ES-I3 (cell line): ENCODE measurements around the gene GPR35.

Source experiments
- H3K36me3 ChIP-seq: 2 replicates; pipeline ENCODE4 v1.6.1; 2013; ENCODE audit warnings: mild to moderate bottlenecking, low read length, control low read depth, moderate library complexity; ENCODE audit not compliant: insufficient read depth
- H3K4me1 ChIP-seq: 2 replicates; pipeline ENCODE4 v1.6.1; 2013; ENCODE audit warnings: mild to moderate bottlenecking, control low read depth, low read length; ENCODE audit not compliant: insufficient read depth
- H3K9ac ChIP-seq: 2 replicates; pipeline ENCODE4 v1.6.1; 2013; ENCODE audit warnings: low read depth, mild to moderate bottlenecking, low read length, moderate library complexity
- H3K9me3 ChIP-seq: 2 replicates; pipeline ENCODE4 v1.6.1; 2013; ENCODE audit warnings: mild to moderate bottlenecking, low read length, moderate library complexity; ENCODE audit not compliant: control insufficient read depth, insufficient read depth

The GPR35 gene

DNA sequence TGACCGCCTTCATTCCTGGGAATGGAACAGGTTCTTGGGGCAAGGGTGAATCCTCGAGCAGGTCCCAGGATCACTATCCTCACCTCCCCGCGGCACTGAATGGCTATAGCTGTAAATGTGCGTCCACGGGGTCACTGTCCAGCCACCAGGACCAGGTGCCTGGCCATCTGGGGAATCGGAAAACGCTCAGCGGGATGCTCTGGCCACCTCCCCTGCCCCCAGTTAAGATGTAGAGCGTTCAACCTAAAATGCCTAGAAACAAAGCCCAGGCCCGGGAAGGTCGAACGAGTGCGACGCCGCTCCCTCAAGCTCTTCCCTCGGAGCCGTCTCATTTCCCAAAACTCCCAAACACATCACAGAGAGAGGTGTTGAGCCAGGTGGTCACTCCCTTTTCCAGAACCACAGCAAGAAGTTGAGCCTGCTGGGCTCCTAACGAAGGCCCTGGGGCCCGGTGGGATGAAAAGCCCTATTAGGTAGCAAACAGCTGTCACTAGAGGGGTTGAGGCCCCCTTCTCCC, 39.5 kb upstream of the GPR35 start:
- Histone ChIP-seq H3K4me1 (peaks cover 22% of the 10 kb centered on the region), H3K9ac (peak overlapping the region; percentile 96), H3K9me3 (no peaks in the 10 kb centered on the region), H3K36me3 (no peaks in the 10 kb centered on the region)

DNA sequence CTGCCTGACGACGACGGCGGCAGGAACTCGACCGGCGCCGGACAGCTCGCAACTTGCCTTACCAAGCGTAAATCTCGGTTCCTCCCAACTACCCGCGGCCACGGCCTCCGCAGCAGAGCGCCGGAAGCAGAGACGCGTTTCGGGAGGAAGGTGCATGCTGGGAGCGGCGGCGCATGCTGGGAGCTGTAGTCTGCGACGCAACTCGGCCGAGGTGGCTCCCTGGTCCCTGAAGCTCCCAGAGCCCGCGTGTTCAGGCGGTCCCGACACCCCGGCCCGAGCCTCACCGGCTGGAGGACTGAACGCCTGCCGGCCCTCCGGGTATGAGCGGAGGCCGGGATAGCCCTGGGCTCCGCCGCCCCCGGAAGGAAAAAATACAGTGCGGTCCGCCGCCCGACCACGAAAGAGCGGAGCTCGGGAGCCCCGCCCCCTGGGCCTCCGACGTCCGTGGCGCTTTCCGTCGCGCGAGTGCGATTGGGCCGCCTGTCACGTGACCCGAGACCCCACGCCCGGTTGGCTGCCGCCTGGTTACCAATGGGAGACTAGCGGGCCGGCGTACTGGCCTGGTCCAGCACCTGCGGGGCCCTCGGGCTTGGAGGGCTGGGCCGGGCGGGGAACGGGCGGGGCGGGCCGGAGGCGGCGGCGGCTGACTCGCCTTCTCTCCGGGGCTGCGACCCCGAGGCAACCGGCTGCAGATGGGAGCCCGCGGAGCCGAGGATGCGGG, 38.9 kb upstream of the GPR35 start, which contains the start of gene CAPN10:
Gene CAPN10, plus strand, starts transcription at position 537 of the 721 bp plus-strand sequence. Its CDS starts 178 bp downstream, at position 715.
- Histone ChIP-seq H3K36me3 (no peaks in the 10 kb centered on the region), H3K9me3 (no peaks in the 10 kb centered on the region), H3K9ac (peak within 1 kb of the TSS; percentile 96), H3K4me1 (peaks cover 22% of the 10 kb centered on the region)

DNA sequence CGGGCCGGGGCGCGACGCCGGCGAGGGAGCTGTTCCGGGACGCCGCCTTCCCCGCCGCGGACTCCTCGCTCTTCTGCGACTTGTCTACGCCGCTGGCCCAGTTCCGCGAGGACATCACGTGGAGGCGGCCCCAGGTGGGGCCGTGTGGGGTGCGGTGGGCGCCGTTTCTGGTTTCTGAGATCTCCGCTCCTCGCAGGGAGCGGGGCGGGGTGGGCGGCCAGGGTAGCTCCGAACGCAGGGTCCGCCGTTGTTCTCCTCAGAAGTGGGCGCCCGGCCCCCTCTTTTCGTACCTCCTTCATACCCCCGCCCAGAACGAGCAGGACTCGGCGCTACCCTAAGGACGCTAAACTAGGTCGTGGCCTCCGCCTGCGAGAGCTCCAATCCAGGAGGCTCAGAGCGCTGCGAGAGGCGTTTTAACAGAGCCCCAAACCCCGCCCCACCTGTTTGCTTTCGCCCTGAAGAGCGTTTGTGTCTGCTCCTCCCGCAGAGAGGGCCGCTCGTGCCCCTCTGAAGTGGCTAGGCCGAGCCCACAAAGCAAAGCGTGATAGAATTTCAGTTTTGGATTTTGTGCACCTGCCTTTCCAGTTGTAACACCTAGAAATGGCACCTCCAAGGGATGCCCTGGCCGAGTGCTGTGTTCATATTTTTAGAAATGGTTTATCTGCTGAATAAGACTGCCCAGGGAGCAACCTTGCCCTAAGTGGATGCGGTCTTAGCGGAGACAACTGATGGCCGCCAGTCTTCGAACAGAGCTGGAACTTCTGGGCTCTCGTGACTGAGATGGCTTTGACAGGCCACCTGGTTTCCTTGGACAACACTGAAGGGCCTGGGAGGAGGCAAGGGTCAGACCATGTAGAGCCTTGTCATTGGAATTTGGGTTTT, 38.1 kb upstream of the GPR35 start:
- Histone ChIP-seq H3K4me1 (peaks cover 19% of the 10 kb centered on the region), H3K9me3 (no peaks in the 10 kb centered on the region), H3K9ac (peak overlapping the region; percentile 96), H3K36me3 (no peaks in the 10 kb centered on the region; the same call in 1 of the 2 replicates)

DNA sequence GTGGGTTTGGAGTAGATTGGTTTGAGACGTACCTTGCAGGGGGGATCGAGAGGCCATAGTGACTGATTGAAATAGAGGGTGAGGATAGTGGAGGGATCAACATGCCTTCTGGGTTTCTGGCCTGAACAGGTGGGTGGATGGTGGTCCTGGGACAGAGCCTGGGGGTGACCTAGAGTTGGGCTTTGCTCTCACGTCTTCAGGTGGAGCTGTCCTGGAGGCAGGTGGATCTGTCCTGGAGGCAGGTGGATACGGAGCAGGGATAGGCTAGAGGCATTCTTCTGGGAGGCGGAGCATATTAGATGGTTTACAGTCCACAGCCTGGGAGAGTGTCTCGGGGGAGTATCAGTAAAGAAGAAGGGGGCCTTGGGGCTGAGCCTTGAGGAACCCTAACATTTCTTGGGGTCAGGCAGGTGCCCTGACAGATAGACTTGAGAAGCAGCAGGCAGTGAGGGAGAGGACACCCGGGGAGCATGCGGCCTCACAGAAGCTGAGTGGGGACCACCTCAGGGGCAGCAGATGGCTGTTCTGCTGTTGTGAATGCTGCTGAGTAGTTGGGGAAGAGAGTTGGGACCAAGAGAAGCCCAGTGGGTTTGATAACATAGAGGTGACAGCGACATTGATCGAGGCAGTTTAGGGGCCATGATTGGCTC, 37.1 kb upstream of the GPR35 start:
- Histone ChIP-seq H3K36me3 (no peaks in the 10 kb centered on the region; the same call in 1 of the 2 replicates), H3K9me3 (no peaks in the 10 kb centered on the region), H3K9ac (peak overlapping the region; percentile 96; the same call in 1 of the 2 replicates), H3K4me1 (peaks cover 11% of the 10 kb centered on the region; the same call in 1 of the 2 replicates)

DNA sequence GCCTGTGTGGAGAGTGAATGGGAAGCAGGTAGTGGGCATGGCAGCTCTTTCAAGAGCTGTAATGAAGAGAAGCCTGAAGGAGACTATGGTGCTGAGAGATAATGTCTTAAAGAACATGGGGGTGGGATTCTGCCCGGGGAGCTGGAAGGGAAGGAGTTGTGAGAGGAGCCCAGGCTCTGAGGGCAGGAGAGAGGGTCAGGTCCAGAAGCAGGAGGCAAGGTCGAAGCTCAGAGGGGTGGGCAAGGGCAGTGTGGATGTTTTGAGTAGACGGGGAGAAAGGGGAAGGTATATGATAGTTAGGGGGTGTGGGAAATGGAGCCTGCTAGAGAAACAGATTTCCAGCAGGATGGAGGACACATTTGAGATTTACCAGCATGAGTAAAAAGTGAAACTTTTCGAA, 36.6 kb upstream of the GPR35 start:
- peaks cover 11% of the 10 kb centered on the region; the same call in 1 of the 2 replicates for H3K4me1 ChIP-seq
- no peaks in the 10 kb centered on the region; the same call in 1 of the 2 replicates for H3K36me3 ChIP-seq
- no peaks in the 10 kb centered on the region for H3K9me3 ChIP-seq
- H3K9ac ChIP-seq: no peak overlapping the region

DNA sequence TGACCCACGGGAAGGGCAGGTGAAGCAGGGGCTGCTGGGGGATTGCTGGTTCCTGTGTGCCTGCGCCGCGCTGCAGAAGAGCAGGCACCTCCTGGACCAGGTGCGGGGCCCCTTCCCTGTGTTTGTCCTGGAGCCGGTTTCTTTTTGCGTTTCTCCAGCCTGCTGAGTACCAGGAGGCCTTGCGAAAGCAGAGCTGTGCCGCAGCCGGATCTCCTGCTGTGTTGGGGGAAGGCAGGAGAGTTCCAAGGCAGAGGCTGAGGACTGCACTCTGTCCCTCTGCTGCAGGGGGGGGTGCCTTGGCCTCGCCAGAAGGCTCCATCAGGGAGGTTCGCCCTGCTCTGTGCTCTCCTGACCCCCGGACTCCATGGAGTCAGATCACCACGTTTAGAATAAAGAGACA, 35.9 kb upstream of the GPR35 start:
- H3K36me3 ChIP-seq: no peaks in the 10 kb centered on the region; the same call in 1 of the 2 replicates
- no peak overlapping the region for H3K9ac ChIP-seq
- no peaks in the 10 kb centered on the region for H3K9me3 ChIP-seq
- H3K4me1 ChIP-seq: peaks cover 11% of the 10 kb centered on the region; the same call in 1 of the 2 replicates

DNA sequence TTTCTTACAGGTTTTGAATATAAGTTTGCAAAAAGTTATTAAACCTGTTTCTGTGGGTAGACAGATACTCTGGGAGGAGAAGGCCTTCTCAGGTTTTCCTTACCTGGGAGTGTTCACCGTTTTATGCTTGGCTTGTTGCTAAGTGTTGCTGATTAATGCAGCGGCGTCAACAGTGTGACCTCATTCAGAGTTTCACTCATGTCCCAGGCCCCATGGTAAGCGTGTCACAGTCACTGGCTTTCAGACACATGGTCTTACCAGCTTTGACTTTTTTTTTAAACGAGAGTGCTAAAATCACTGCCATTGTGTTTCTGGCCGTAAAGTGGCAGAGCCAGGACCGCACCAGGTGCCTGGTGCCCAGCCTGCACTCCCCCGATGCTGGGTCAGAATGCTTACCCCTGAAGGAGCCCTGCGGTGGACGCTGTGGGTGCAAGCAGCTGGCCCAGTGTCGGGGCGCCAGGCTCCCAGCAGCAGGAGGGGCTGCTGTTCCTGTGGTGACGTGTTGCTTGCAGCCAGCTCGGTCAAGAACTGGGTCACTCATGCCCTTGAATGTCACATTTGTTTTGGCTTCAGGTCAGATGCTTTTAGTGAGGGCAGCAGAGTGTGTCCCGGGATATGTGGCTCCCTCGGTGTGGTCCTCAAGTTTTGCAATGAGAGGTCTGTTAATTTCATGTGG, 35.3 kb upstream of the GPR35 start:
- no peaks in the 10 kb centered on the region for H3K9me3 ChIP-seq
- H3K9ac ChIP-seq: no peak overlapping the region
- peaks cover 8% of the 10 kb centered on the region; the same call in 1 of the 2 replicates for H3K4me1 ChIP-seq
- H3K36me3 ChIP-seq: no peaks in the 10 kb centered on the region; the same call in 1 of the 2 replicates

DNA sequence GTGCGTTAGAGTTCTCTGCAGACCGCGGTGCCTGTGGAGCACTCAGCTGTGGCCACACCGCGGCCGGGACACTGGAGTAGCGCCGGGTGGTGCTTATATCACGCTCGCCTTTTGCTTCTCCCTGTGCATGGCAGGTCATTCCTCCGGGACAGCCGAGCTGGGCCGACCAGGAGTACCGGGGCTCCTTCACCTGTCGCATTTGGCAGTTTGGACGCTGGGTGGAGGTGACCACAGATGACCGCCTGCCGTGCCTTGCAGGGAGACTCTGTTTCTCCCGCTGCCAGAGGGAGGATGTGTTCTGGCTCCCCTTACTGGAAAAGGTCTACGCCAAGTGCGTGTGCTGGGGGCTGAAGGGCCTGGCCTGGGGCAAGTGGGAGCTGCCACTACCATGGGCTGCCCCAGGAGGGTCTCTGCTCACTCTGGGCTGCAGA, 34.6 kb upstream of the GPR35 start:
- H3K9ac ChIP-seq: no peak overlapping the region
- H3K36me3 ChIP-seq: no peaks in the 10 kb centered on the region; the same call in 1 of the 2 replicates
- H3K9me3 ChIP-seq: no peaks in the 10 kb centered on the region
- H3K4me1 ChIP-seq: 0 out of 2 replicates have a peak, but pooled peaks cover 4% of the 10 kb centered on the region

DNA sequence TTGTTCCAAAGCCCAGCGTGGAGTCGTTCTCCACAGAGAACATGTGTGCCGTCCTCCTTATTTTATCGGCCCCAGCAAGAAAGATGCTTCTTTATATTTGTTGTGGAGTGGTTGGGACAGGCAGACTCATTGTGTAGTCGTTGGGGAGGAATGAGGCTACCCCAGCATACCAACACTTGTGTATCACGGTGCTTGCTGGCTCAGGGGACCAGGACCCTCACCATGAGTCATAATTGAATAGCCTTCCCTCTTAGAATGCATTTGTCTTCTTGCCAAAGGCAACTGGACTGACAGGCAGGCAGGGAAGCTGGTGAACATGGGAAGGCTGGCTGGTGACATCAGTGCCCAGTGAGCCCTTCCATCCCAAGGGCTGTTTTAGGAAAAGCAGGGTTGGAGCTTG, 34.1 kb upstream of the GPR35 start:
- 0 out of 2 replicates have a peak, but pooled peaks cover 4% of the 10 kb centered on the region for H3K4me1 ChIP-seq
- H3K36me3 ChIP-seq: no peaks in the 10 kb centered on the region; the same call in none of the 2 replicates
- H3K9me3 ChIP-seq: no peaks in the 10 kb centered on the region
- no peak overlapping the region for H3K9ac ChIP-seq

DNA sequence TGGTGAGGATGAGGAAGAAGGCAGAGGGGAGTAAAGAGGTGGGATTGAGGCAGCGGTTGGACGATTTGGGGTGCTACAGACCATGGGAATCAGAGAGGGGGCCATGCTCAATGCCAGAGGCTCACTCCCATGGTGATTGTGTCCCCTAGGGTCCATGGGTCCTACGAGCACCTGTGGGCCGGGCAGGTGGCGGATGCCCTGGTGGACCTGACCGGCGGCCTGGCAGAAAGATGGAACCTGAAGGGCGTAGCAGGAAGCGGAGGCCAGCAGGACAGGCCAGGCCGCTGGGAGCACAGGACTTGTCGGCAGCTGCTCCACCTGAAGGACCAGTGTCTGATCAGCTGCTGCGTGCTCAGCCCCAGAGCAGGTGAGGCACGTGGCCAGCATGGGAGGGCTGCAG, 33.5 kb upstream of the GPR35 start:
- Histone ChIP-seq H3K9ac (no peak overlapping the region), H3K4me1 (0 out of 2 replicates have a peak, but pooled peaks cover 4% of the 10 kb centered on the region), H3K36me3 (no peaks in the 10 kb centered on the region; the same call in none of the 2 replicates), H3K9me3 (no peaks in the 10 kb centered on the region)

DNA sequence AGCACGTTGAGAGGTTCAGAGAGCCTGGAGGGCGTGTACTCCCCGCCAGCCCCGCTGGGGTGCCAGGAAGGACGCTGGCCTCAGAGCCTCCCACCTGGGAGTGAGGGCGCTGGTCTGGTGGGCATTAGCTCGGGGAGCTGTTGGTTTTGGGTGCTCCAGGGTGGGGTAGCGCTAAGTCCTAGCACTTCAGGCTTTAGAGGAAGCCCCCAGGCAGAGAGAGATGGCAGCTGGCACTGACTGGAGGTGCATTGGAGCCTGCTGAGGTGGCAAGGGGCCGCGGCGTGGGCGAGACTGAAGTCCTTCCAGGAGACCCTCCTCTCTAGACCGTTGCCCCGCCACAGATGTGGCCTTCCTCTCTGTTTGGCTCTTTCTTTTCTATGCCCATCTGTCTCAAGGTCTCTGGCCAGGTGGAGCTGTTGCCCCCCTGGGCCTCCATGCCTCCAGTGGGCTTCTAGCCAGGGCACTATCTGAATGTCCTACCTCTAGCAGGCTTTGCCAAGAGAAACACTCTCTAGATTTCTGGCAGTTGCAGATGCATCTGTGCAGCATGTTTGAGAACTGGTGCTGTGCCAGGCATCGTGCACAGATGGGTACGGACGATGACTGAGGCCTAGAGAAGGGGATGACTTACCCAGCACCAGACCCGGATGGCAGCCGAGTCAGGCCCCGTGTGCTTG, 32.1 kb upstream of the GPR35 start:
- Histone ChIP-seq H3K4me1 (no peaks in the 10 kb centered on the region), H3K9ac (no peak overlapping the region), H3K9me3 (no peaks in the 10 kb centered on the region), H3K36me3 (no peaks in the 10 kb centered on the region; the same call in none of the 2 replicates)

DNA sequence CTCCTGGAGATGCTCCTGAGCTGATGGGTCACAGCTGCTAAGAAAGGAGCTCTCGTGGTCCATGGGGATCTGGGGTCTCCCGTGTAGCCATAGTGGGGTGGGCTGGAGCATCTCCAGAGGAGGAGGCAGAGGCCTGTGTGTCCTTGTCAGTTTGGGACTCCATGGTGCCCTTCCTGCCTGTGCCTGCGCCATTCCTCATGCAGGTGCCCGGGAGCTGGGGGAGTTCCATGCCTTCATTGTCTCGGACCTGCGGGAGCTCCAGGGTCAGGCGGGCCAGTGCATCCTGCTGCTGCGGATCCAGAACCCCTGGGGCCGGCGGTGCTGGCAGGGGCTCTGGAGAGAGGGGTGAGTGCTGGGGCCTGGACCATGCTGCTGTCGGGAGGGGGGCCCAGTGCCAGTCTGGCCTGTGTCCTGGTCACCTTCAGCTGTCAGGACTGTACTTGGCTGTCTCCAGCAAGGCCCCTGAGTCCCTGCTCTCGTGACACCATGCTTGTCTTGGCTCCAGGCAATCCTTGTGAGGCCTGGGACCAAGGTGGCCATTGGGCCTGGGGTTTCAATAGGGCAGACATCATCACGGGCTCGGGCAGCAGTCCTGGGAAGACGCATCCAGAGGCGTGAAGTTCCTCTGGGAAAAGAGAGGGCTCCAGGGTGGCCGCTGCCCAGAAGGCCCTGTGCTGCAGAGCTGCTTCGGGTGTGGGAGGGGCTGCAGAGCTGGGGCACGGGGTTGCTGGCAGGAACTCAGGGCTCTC, 31.4 kb upstream of the GPR35 start:
- Histone ChIP-seq H3K4me1 (no peaks in the 10 kb centered on the region), H3K36me3 (no peaks in the 10 kb centered on the region; the same call in none of the 2 replicates), H3K9ac (no peak overlapping the region), H3K9me3 (no peaks in the 10 kb centered on the region)
